K562 (cell line): ENCODE results near the gene TFCP2.

ENCODE experiments used
- KDM1A ChIP-seq, 2 experiments: fragments of 450-650 bp; IDR thresholded peaks; 2 replicates each; pipeline ENCODE4 v1.6.1; 2016; ENCODE audit warnings: mild to moderate bottlenecking in 2 of 2
- NELFE ChIP-seq: IDR thresholded peaks from 2 replicates; pipeline ENCODE4 v1.6.1; 2011; ENCODE audit warnings: mild to moderate bottlenecking; ENCODE audit not compliant: insufficient read depth, insufficient read length
- NR2C2 ChIP-seq, 2 experiments: fragments of 200-800 bp in 1 of 2; sonication (Bioruptor generic) in 1 of 2; sonication (generic) in 1 of 2; formaldehyde crosslinking in 1 of 2; IDR thresholded peaks; 2 replicates each; pipeline versions ENCODE4 v1.6.1 to v1.8.0; 2016 to 2022; ENCODE audit warnings: mild to moderate bottlenecking in 1 of 2, missing compliant biosample characterization in 1 of 2, missing genetic modification characterization in 1 of 2, missing genetic modification reagents in 1 of 2
- YY1 ChIP-seq, 3 experiments: IDR thresholded peaks; 2 replicates each; pipeline ENCODE4 v1.6.1; 2011; ENCODE audit warnings: low read length in 2 of 3, mild to moderate bottlenecking in 2 of 3, moderate library complexity in 2 of 3, borderline replicate concordance in 1 of 3, control low read depth in 1 of 3, low read depth in 1 of 3; ENCODE audit not compliant: insufficient read depth in 3 of 3, insufficient replicate concordance in 2 of 3, control insufficient read depth in 1 of 3, insufficient read length in 1 of 3; ENCODE audit errors: extremely low read depth in 1 of 3

DNA sequence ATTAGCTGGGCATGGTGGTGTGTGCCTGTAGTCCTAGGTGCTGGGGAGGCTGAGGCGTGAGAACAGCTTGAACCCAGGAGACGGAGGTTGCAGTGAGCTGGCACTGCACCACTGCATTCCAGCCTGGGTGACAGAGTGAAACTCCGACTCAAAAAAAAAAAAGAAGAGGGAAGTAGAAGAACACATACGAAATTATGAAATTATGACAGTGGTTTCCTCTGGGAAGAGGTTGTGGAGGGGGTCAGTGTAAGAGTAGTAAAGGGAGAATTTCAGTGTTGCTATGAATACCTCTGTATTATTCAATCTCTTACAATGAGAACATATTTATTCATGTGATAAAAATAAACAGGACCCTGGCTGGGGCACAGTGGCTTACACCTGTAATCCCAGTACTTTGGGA, 64.8 kb downstream of the TFCP2 start:
- TF ChIP-seq NELFE (no peak), KDM1A (IDR thresholded peaks at IDR 0.05) (no peak), YY1 (IDR thresholded peaks at IDR 0.05; ENCODE audit: borderline replicate concordance in 1 of 3, control insufficient read depth in 1 of 3, extremely low read depth in 1 of 3, insufficient read depth in 3 of 3, insufficient read length in 1 of 3, insufficient replicate concordance in 2 of 3, low read depth in 1 of 3, low read length in 2 of 3) (no peak), NR2C2 (CRISPR knock-in tag; IDR thresholded peaks at IDR 0.05) (no peak), NR2C2 (tag; IDR thresholded peaks at IDR 0.05) (no peak)
